Subcutaneous adipose tissue (tissue), 4 donors: ENCODE data around the gene MGRN1. TPM values are rescaled to one million over a fixed set of nuclear protein-coding genes. Genes with fewer than 3 reads are reported as not detected.

ENCODE experiments used
- total RNA-seq, 4 donors: library from RNA; depleted of rRNA; stranded (reverse); fragments of >200 nt; gene quantifications; one replicate each; pipeline ENCODE4 v1.1.0, GENCODE V29; 2016
- TF ChIP-seq, protein P1 (sequence below): fragments of 450-650 bp; IDR thresholded peaks from one replicate; pipeline ENCODE4 v1.5.1; 2016; ENCODE audit warnings: low read depth, mild to moderate bottlenecking, control low read depth, antibody characterized with exemption, moderate library complexity

Gene MGRN1
- total RNA-seq, 4 donors from 2014 or later: 21.2 to 44.5 (median 25.2) TPM

DNA sequence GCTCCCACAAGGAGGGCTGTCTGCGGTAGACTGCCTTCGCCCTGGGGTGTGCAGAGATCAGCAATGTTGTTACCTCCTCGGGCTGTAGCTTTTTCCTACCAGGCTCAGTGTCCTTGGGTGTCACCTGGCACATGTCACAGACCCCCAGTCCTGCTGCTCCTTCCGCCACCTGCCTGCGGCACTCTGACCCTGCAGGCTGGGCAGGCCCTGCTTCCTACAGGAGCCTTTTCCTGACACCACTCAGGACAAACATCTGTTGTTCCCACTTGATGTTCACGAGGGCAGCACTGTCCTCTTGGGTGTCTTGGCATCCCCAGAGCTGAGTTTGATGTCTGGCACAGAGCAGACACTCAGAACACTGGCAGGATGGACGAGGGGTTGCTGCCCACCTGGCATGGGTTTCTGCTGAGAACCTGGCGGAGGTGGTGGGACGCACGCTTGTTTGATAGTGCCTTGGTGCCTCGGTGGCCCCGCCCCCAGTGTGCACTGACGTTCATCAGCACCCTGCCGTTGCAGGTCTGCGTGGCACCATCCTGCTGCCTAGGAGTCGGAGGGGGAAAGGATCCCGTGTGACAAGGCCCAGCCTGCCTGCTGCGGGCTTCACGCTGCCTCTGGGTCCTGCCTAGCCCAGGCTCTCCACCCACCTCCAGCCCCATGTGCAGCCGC is 42.0 kb downstream of the MGRN1 start:
- TF ChIP-seq, protein P1, sequence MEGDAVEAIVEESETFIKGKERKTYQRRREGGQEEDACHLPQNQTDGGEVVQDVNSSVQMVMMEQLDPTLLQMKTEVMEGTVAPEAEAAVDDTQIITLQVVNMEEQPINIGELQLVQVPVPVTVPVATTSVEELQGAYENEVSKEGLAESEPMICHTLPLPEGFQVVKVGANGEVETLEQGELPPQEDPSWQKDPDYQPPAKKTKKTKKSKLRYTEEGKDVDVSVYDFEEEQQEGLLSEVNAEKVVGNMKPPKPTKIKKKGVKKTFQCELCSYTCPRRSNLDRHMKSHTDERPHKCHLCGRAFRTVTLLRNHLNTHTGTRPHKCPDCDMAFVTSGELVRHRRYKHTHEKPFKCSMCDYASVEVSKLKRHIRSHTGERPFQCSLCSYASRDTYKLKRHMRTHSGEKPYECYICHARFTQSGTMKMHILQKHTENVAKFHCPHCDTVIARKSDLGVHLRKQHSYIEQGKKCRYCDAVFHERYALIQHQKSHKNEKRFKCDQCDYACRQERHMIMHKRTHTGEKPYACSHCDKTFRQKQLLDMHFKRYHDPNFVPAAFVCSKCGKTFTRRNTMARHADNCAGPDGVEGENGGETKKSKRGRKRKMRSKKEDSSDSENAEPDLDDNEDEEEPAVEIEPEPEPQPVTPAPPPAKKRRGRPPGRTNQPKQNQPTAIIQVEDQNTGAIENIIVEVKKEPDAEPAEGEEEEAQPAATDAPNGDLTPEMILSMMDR: no peak

DNA sequence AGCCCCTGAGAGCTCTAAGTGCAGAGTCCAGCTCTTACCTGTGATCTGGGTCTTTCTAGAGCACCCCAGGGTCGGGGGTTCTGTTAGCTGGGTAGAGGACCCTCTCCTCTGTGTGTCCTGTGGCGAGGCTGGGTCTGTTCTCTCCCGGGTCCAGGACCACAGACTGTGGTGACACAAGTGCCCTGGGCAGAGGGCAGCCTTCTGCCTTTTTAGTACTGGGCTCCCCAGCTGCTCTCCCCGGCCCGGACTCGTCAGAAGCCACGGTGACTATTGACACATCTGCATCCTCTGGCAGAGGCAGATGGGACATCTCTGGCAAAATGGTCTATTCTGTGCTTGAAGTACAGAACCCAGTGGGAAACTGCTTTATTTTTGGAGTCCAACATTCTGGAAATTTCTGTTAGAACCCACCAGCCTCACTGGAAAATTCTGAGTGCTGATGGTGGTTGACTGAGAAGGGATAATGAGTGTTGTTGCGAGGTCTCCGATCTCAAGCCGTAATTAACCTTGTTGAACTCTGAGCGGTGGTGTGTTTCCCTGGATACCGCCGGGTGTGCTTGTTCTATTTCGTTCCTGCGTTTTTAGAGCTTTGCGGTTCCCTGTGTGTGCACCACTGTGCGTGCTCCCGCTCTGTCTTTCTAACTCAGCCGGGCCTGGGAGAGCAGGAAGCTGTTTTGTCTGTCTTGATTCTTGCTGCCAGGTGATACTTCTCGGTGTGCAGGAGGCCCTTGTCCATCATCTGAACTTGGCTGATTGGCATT is 42.8 kb downstream of the MGRN1 start:
- TF ChIP-seq, protein P1: no peak

- TF ChIP-seq, protein P1: no peak
Observed at GRCh38 chr16:4668313-4668960, 43.8 kb downstream of the MGRN1 start.

DNA sequence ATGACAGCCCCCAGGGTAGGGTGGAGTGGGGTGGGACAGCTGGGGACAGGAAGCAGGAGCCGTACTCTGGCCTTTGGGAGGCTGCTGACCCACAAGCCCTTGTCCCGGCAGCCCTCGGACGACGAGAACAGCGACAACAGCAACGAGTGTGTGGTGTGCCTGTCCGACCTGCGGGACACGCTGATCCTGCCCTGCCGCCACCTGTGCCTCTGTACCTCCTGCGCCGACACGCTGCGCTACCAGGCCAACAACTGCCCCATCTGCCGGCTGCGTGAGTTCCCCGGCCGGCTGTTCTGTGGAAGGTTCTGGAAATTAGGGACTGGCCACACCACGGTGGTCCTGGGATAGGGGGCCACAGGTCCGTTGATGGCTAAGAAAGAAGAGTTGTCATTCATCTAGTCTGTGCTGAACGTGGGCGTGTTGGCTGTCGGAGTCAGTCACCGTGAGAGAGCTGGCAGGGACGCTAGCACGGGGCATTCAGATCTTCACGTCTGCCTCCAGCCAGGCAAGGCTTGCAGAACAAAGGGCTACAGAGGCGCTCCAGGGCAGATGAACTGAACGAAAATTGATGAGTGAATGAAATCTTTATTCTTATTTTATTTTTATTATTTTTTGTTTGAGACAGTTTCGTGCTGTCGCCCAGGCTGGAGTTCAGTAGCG is 48.9 kb downstream of the MGRN1 start:
- TF ChIP-seq, protein P1: no peak

GRCh38 chr16:4674926-4675530 is 50.4 kb downstream of the MGRN1 start:
- TF ChIP-seq, protein P1: no peak

DNA sequence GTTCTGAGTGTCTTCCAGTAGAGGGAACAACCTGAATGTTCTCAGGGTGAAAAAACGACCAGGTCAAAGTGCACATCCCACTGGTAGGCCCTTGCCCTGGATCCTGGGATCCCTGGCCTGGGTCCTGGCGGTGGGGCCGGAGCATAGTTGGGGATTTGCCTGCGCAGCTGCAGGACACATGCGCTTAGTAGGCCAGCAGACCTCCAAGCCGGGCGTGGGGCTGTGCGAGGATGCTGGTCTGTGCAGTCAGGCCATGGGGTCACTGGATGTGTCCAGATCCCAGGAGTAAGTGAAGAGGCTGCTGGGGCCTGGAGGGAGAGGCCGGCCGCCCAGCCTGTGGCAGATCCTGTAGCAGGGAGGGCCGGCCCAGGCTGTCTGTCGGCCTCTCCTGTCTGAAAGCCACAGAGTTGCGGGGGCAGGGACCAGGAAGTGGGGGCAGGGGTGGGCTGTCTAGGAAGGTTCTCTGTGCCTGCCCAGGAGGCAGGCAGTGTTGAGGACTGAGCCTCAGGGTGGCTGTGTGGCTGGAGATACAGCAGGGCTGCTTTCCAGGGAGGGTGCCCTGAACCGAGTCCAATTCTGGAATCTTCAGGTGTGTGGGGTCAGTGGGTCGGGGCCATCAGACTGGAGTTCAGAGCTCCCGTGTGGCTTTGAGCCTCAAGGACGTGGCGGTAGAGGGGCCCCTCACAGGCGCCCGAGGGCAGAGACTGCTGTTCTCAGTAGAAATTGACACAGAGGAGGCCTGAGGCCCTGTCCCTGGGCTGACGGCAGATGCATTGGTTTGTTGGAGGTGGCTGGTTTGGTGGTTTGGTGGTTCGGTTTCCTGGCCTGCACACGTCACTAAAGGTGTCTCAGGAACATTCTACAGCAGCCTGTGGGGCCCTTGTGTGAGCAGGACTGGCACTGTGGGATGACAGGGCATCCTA is 51.5 kb downstream of the MGRN1 start:
- TF ChIP-seq, protein P1: no peak
